ENCODE data around the gene TNFRSF1A.

DNA sequence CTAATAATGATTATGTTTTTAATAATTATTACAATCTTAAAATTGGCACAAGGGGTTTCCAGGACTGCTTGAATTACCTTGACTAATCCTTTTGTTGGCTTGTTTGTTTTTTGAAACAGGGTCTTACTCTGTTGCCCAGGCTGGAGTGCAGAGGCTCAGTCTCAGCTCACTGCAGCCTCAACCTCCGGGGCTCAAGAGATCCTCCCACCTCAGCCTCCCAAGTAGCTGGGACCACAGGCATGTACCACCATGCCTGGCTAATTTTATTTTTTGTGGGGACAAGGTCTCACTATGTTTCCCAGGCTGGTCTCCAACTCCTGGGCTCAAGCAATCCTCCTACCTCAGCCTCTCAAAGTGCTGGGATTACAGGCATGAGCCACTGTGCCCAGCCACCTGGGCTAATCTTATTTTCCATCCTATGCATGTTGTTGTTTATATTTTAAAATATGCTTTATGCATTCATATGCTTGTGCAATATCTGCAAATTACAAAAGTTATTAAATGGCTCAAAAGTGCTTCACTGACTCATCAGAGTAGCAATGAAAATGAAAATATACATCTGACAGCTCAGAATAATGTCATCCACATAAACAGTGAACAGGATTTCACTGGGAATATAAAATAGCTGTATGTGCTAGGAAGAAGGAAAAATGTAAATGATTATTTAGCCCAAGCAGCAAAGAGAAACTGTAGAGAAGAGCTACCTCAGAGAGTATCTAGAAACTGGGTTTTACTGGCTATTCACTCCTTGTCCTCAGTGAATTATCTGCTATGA lies 56.2 kb downstream of the TNFRSF1A start:
- TF ChIP-seq, protein P1, sequence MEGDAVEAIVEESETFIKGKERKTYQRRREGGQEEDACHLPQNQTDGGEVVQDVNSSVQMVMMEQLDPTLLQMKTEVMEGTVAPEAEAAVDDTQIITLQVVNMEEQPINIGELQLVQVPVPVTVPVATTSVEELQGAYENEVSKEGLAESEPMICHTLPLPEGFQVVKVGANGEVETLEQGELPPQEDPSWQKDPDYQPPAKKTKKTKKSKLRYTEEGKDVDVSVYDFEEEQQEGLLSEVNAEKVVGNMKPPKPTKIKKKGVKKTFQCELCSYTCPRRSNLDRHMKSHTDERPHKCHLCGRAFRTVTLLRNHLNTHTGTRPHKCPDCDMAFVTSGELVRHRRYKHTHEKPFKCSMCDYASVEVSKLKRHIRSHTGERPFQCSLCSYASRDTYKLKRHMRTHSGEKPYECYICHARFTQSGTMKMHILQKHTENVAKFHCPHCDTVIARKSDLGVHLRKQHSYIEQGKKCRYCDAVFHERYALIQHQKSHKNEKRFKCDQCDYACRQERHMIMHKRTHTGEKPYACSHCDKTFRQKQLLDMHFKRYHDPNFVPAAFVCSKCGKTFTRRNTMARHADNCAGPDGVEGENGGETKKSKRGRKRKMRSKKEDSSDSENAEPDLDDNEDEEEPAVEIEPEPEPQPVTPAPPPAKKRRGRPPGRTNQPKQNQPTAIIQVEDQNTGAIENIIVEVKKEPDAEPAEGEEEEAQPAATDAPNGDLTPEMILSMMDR (IDR thresholded peaks at IDR 0.05; ENCODE audit: low read depth, low read length, poor library complexity, severe bottlenecking), result no peak
- no peak for TF ChIP-seq EZH2phosphoT487 (IDR thresholded peaks at IDR 0.05; ENCODE audit: borderline replicate concordance, low read length)

Measured in DOHH2 (cell line).